ENCODE data around the gene CADM3.

CADM3 gene

GRCh38 chr1:159207080-159207479, 35.7 kb downstream of the CADM3 start:
- no peak for DNase-seq (ENCODE audit: low spot score)

- DNase-seq (ENCODE audit: low spot score): peak; percentile 82
Measured at GRCh38 chr1:159207774-159208173, 36.4 kb downstream of the CADM3 start.

GRCh38 chr1:159208175-159208825, 36.9 kb downstream of the CADM3 start:
- DNase-seq (ENCODE audit: low spot score): no peak

GRCh38 chr1:159209061-159209460, 37.6 kb downstream of the CADM3 start:
- no peak for DNase-seq (ENCODE audit: low spot score)

- peak; percentile 66 for DNase-seq (ENCODE audit: low spot score)
Measured at GRCh38 chr1:159211331-159212136, 40.1 kb downstream of the CADM3 start.

- no peak for DNase-seq (ENCODE audit: low spot score)
Measured at GRCh38 chr1:159212596-159212995, 41.2 kb downstream of the CADM3 start.

- peak; percentile 71 for DNase-seq (ENCODE audit: low spot score)
Measured at GRCh38 chr1:159214149-159214760, 42.8 kb downstream of the CADM3 start.

GRCh38 chr1:159218649-159219636, 47.5 kb downstream of the CADM3 start:
- no peak for DNase-seq (ENCODE audit: low spot score)

GRCh38 chr1:159222075-159222865, 50.9 kb downstream of the CADM3 start:
- DNase-seq (ENCODE audit: low spot score): no peak

GRCh38 chr1:159223004-159223403, 51.6 kb downstream of the CADM3 start:
- DNase-seq (ENCODE audit: low spot score): no peak

- DNase-seq (ENCODE audit: low spot score): no peak
Measured at GRCh38 chr1:159228554-159228953, 57.1 kb downstream of the CADM3 start.

- no peak for DNase-seq (ENCODE audit: low spot score)
Measured at GRCh38 chr1:159229260-159229885, 58.0 kb downstream of the CADM3 start.

- DNase-seq (ENCODE audit: low spot score): no peak
Measured at GRCh38 chr1:159229896-159230295, 58.5 kb downstream of the CADM3 start.

GRCh38 chr1:159239551-159240220, 68.3 kb downstream of the CADM3 start:
- no peak for DNase-seq (ENCODE audit: low spot score)

GRCh38 chr1:159247266-159247665, 75.9 kb downstream of the CADM3 start:
- no peak for DNase-seq (ENCODE audit: low spot score)

- DNase-seq (ENCODE audit: low spot score): no peak
Measured at GRCh38 chr1:159248311-159248710, 76.9 kb downstream of the CADM3 start.

- DNase-seq (ENCODE audit: low spot score): no peak
Measured at GRCh38 chr1:159250638-159251216, 79.3 kb downstream of the CADM3 start.
